HL-60 (cell line): ENCODE results near the gene GINS2.

Source experiments
- CTCF ChIP-seq: IDR thresholded peaks from one replicate; pipeline ENCODE4 v1.5.1; 2011; ENCODE audit warnings: low read length, control low read depth, inconsistent platforms; ENCODE audit not compliant: insufficient read depth
- POLR2AphosphoS5 ChIP-seq: IDR thresholded peaks from 2 replicates; pipeline ENCODE4 v1.6.1; 2012; ENCODE audit warnings: low read depth
- SPI1 ChIP-seq: IDR thresholded peaks from 2 replicates; pipeline ENCODE4 v1.6.1; 2012; ENCODE audit warnings: low read depth, mild to moderate bottlenecking, borderline replicate concordance

GRCh38 chr16:85659336-85659735 lies 29.4 kb downstream of the GINS2 start:
- no peak for TF ChIP-seq POLR2AphosphoS5
- no peak for TF ChIP-seq CTCF
- no peak for TF ChIP-seq SPI1
